Cerebellar nuclear complex (tissue), 1 donor: ENCODE results near the gene ANKMY1.

ENCODE experiments used
- DNase-seq, 2 experiments: peaks; one replicate each; lab custom pipeline; 2025; lab: John Stamatoyannopoulos, UW

Gene ANKMY1

GRCh38 chr2:240459401-240460252 is 98.2 kb downstream of the ANKMY1 start:
- DNase-seq, result no peak

- DNase-seq, result no peak
Measured at GRCh38 chr2:240458900-240459391, 98.8 kb downstream of the ANKMY1 start.

- no peak for DNase-seq
Measured at GRCh38 chr2:240458044-240458899, 99.5 kb downstream of the ANKMY1 start.

GRCh38 chr2:240457223-240458043 is 100.4 kb downstream of the ANKMY1 start:
- no peak for DNase-seq

GRCh38 chr2:240456447-240457222 is 101.2 kb downstream of the ANKMY1 start:
- no peak for DNase-seq

- DNase-seq, result no peak
Measured at GRCh38 chr2:240455647-240456446, 101.9 kb downstream of the ANKMY1 start.

GRCh38 chr2:240455272-240455646 is 102.5 kb downstream of the ANKMY1 start:
- no peak for DNase-seq

- no peak for DNase-seq
Measured at GRCh38 chr2:240454106-240454901, 103.5 kb downstream of the ANKMY1 start.

- DNase-seq, result no peak
Measured at GRCh38 chr2:240453461-240454105, 104.2 kb downstream of the ANKMY1 start.

GRCh38 chr2:240452462-240453256 is 105.1 kb downstream of the ANKMY1 start:
- DNase-seq, result no peak

- no peak for DNase-seq
Measured at GRCh38 chr2:240451791-240452461, 105.9 kb downstream of the ANKMY1 start.

GRCh38 chr2:240451108-240451611 is 106.6 kb downstream of the ANKMY1 start:
- DNase-seq, result no peak

- no peak for DNase-seq
Measured at GRCh38 chr2:240450532-240451107, 107.2 kb downstream of the ANKMY1 start.

GRCh38 chr2:240449764-240450531 is 107.8 kb downstream of the ANKMY1 start:
- DNase-seq, result no peak

GRCh38 chr2:240448387-240449274 is 109.2 kb downstream of the ANKMY1 start:
- no peak for DNase-seq
